ENCODE results near the gene GRHPR.

Gene GRHPR

GRCh38 chr9:37443566-37443965, 21.1 kb downstream of the GRHPR start:
- Histone ChIP-seq H3K27me3 (ENCODE audit: control insufficient read depth in 1 of 2, insufficient read depth in 2 of 2, low read length in 2 of 2) (no peaks in the 10 kb centered on the region), H3K27ac (ENCODE audit: low read depth, low read length) (no peak overlapping the region), H3K9ac (ENCODE audit: low read depth in 1 of 2, low read length in 2 of 2) (no peak overlapping the region), H3K36me3 (ENCODE audit: control insufficient read depth in 1 of 2, insufficient read depth in 2 of 2, low read length in 2 of 2) (peaks cover 7 to 43% of the 10 kb centered on the region in 2 donors), H3K9me3 (ENCODE audit: control insufficient read depth in 1 of 2, low read length in 2 of 2) (no peaks in the 10 kb centered on the region), H3K4me1 (ENCODE audit: control insufficient read depth in 1 of 2, insufficient read depth in 2 of 2, low read length in 2 of 2) (peaks cover 11 to 15% of the 10 kb centered on the region in 2 donors), H3K4me3 (ENCODE audit: low read depth in 1 of 2, low read length in 2 of 2) (no peak overlapping the region)

GRCh38 chr9:37444890-37445289, 22.4 kb downstream of the GRHPR start:
- H3K4me1 ChIP-seq (ENCODE audit: control insufficient read depth in 1 of 2, insufficient read depth in 2 of 2, low read length in 2 of 2), result peaks cover 11 to 13% of the 10 kb centered on the region in 2 donors
- H3K4me3 ChIP-seq (ENCODE audit: low read depth in 1 of 2, low read length in 2 of 2), result no peak overlapping the region
- H3K9ac ChIP-seq (ENCODE audit: low read depth in 1 of 2, low read length in 2 of 2), result no peak overlapping the region

GRCh38 chr9:37445832-37446231, 23.3 kb downstream of the GRHPR start:
- Histone ChIP-seq H3K27me3 (ENCODE audit: control insufficient read depth in 1 of 2, insufficient read depth in 2 of 2, low read length in 2 of 2) (no peaks in the 10 kb centered on the region), H3K27ac (ENCODE audit: low read depth, low read length) (no peak overlapping the region), H3K9me3 (ENCODE audit: control insufficient read depth in 1 of 2, low read length in 2 of 2) (no peaks in the 10 kb centered on the region), H3K4me3 (ENCODE audit: low read depth in 1 of 2, low read length in 2 of 2) (no peak overlapping the region), H3K4me1 (ENCODE audit: control insufficient read depth in 1 of 2, insufficient read depth in 2 of 2, low read length in 2 of 2) (peaks cover 11 to 13% of the 10 kb centered on the region in 2 donors), H3K36me3 (ENCODE audit: control insufficient read depth in 1 of 2, insufficient read depth in 2 of 2, low read length in 2 of 2) (peaks cover 4 to 27% of the 10 kb centered on the region in 2 donors), H3K9ac (ENCODE audit: low read depth in 1 of 2, low read length in 2 of 2) (no peak overlapping the region)

More at GRCh38 chr9:37444890-37445289, 22.4 kb downstream of the GRHPR start:
- peaks cover 7 to 36% of the 10 kb centered on the region in 2 donors for H3K36me3 ChIP-seq (ENCODE audit: control insufficient read depth in 1 of 2, insufficient read depth in 2 of 2, low read length in 2 of 2)
- H3K27ac ChIP-seq (ENCODE audit: low read depth, low read length), result no peak overlapping the region
- no peaks in the 10 kb centered on the region for H3K27me3 ChIP-seq (ENCODE audit: control insufficient read depth in 1 of 2, insufficient read depth in 2 of 2, low read length in 2 of 2)
- no peaks in the 10 kb centered on the region for H3K9me3 ChIP-seq (ENCODE audit: control insufficient read depth in 1 of 2, low read length in 2 of 2)

- Histone ChIP-seq H3K4me3 (ENCODE audit: low read depth in 1 of 2, low read length in 2 of 2) (no peak overlapping the region), H3K9me3 (ENCODE audit: control insufficient read depth in 1 of 2, low read length in 2 of 2) (no peaks in the 10 kb centered on the region), H3K9ac (ENCODE audit: low read depth in 1 of 2, low read length in 2 of 2) (no peak overlapping the region), H3K27me3 (ENCODE audit: control insufficient read depth in 1 of 2, insufficient read depth in 2 of 2, low read length in 2 of 2) (no peaks in the 10 kb centered on the region), H3K4me1 (ENCODE audit: control insufficient read depth in 1 of 2, insufficient read depth in 2 of 2, low read length in 2 of 2) (peaks cover 11 to 13% of the 10 kb centered on the region in 2 donors), H3K36me3 (ENCODE audit: control insufficient read depth in 1 of 2, insufficient read depth in 2 of 2, low read length in 2 of 2) (peaks cover 2 to 21% of the 10 kb centered on the region in 2 donors), H3K27ac (ENCODE audit: low read depth, low read length) (no peak overlapping the region)
Measured at GRCh38 chr9:37446401-37446800, 23.9 kb downstream of the GRHPR start.

- no peaks in the 10 kb centered on the region for H3K9me3 ChIP-seq (ENCODE audit: control insufficient read depth in 1 of 2, low read length in 2 of 2)
- H3K36me3 ChIP-seq (ENCODE audit: control insufficient read depth in 1 of 2, insufficient read depth in 2 of 2, low read length in 2 of 2), result peaks cover 0 to 14% of the 10 kb centered on the region in 2 donors
- H3K9ac ChIP-seq (ENCODE audit: low read depth in 1 of 2, low read length in 2 of 2), result no peak overlapping the region
- no peak overlapping the region for H3K4me3 ChIP-seq (ENCODE audit: low read depth in 1 of 2, low read length in 2 of 2)
- peaks cover 11 to 13% of the 10 kb centered on the region in 2 donors for H3K4me1 ChIP-seq (ENCODE audit: control insufficient read depth in 1 of 2, insufficient read depth in 2 of 2, low read length in 2 of 2)
- no peaks in the 10 kb centered on the region for H3K27me3 ChIP-seq (ENCODE audit: control insufficient read depth in 1 of 2, insufficient read depth in 2 of 2, low read length in 2 of 2)
- H3K27ac ChIP-seq (ENCODE audit: low read depth, low read length), result no peak overlapping the region
Measured at GRCh38 chr9:37447111-37447510, 24.6 kb downstream of the GRHPR start.

GRCh38 chr9:37449862-37450632, 27.6 kb downstream of the GRHPR start:
- H3K9me3 ChIP-seq (ENCODE audit: control insufficient read depth in 1 of 2, low read length in 2 of 2), result no peaks in the 10 kb centered on the region
- H3K9ac ChIP-seq (ENCODE audit: low read depth in 1 of 2, low read length in 2 of 2), result no peak overlapping the region
- H3K36me3 ChIP-seq (ENCODE audit: control insufficient read depth in 1 of 2, insufficient read depth in 2 of 2, low read length in 2 of 2), result peaks cover 0 to 7% of the 10 kb centered on the region in 2 donors
- H3K4me1 ChIP-seq (ENCODE audit: control insufficient read depth in 1 of 2, insufficient read depth in 2 of 2, low read length in 2 of 2), result peaks cover 13 to 20% of the 10 kb centered on the region in 2 donors
- H3K4me3 ChIP-seq (ENCODE audit: low read depth in 1 of 2, low read length in 2 of 2), result no peak overlapping the region
- H3K27ac ChIP-seq (ENCODE audit: low read depth, low read length), result no peak overlapping the region
- no peaks in the 10 kb centered on the region for H3K27me3 ChIP-seq (ENCODE audit: control insufficient read depth in 1 of 2, insufficient read depth in 2 of 2, low read length in 2 of 2)

GRCh38 chr9:37451628-37452027, 29.1 kb downstream of the GRHPR start:
- H3K4me1 ChIP-seq (ENCODE audit: control insufficient read depth in 1 of 2, insufficient read depth in 2 of 2, low read length in 2 of 2), result peaks cover 8 to 14% of the 10 kb centered on the region in 2 donors
- H3K27me3 ChIP-seq (ENCODE audit: control insufficient read depth in 1 of 2, insufficient read depth in 2 of 2, low read length in 2 of 2), result no peaks in the 10 kb centered on the region
- H3K4me3 ChIP-seq (ENCODE audit: low read depth in 1 of 2, low read length in 2 of 2), result no peak overlapping the region
- peaks cover 0 to 7% of the 10 kb centered on the region in 2 donors for H3K36me3 ChIP-seq (ENCODE audit: control insufficient read depth in 1 of 2, insufficient read depth in 2 of 2, low read length in 2 of 2)
- H3K9me3 ChIP-seq (ENCODE audit: control insufficient read depth in 1 of 2, low read length in 2 of 2), result no peaks in the 10 kb centered on the region
- no peak overlapping the region for H3K9ac ChIP-seq (ENCODE audit: low read depth in 1 of 2, low read length in 2 of 2)
- no peak overlapping the region for H3K27ac ChIP-seq (ENCODE audit: low read depth, low read length)

- H3K36me3 ChIP-seq (ENCODE audit: control insufficient read depth in 1 of 2, insufficient read depth in 2 of 2, low read length in 2 of 2), result peaks cover 0 to 7% of the 10 kb centered on the region in 2 donors
- H3K4me1 ChIP-seq (ENCODE audit: control insufficient read depth in 1 of 2, insufficient read depth in 2 of 2, low read length in 2 of 2), result peaks cover 8 to 12% of the 10 kb centered on the region in 2 donors
- H3K4me3 ChIP-seq (ENCODE audit: low read depth in 1 of 2, low read length in 2 of 2), result no peak overlapping the region
- H3K27me3 ChIP-seq (ENCODE audit: control insufficient read depth in 1 of 2, insufficient read depth in 2 of 2, low read length in 2 of 2), result no peaks in the 10 kb centered on the region
- no peak overlapping the region for H3K27ac ChIP-seq (ENCODE audit: low read depth, low read length)
- H3K9me3 ChIP-seq (ENCODE audit: control insufficient read depth in 1 of 2, low read length in 2 of 2), result no peaks in the 10 kb centered on the region
- no peak overlapping the region for H3K9ac ChIP-seq (ENCODE audit: low read depth in 1 of 2, low read length in 2 of 2)
Measured at GRCh38 chr9:37452611-37453010, 30.1 kb downstream of the GRHPR start.

GRCh38 chr9:37453827-37454226, 31.3 kb downstream of the GRHPR start:
- H3K27ac ChIP-seq (ENCODE audit: low read depth, low read length), result no peak overlapping the region
- peaks cover 0 to 7% of the 10 kb centered on the region in 2 donors for H3K36me3 ChIP-seq (ENCODE audit: control insufficient read depth in 1 of 2, insufficient read depth in 2 of 2, low read length in 2 of 2)
- H3K9ac ChIP-seq (ENCODE audit: low read depth in 1 of 2, low read length in 2 of 2), result no peak overlapping the region
- peak overlapping the region in 1 of 2 donors; percentile 9 for H3K4me3 ChIP-seq (ENCODE audit: low read depth in 1 of 2, low read length in 2 of 2)
- peaks cover 8 to 12% of the 10 kb centered on the region in 2 donors for H3K4me1 ChIP-seq (ENCODE audit: control insufficient read depth in 1 of 2, insufficient read depth in 2 of 2, low read length in 2 of 2)
- H3K27me3 ChIP-seq (ENCODE audit: control insufficient read depth in 1 of 2, insufficient read depth in 2 of 2, low read length in 2 of 2), result no peaks in the 10 kb centered on the region
- H3K9me3 ChIP-seq (ENCODE audit: control insufficient read depth in 1 of 2, low read length in 2 of 2), result no peaks in the 10 kb centered on the region

GRCh38 chr9:37454238-37454637, 31.7 kb downstream of the GRHPR start:
- no peak overlapping the region for H3K9ac ChIP-seq (ENCODE audit: low read depth in 1 of 2, low read length in 2 of 2)
- peaks cover 8 to 12% of the 10 kb centered on the region in 2 donors for H3K4me1 ChIP-seq (ENCODE audit: control insufficient read depth in 1 of 2, insufficient read depth in 2 of 2, low read length in 2 of 2)
- H3K9me3 ChIP-seq (ENCODE audit: control insufficient read depth in 1 of 2, low read length in 2 of 2), result no peaks in the 10 kb centered on the region
- H3K27me3 ChIP-seq (ENCODE audit: control insufficient read depth in 1 of 2, insufficient read depth in 2 of 2, low read length in 2 of 2), result no peaks in the 10 kb centered on the region
- peaks cover 0 to 4% of the 10 kb centered on the region in 2 donors for H3K36me3 ChIP-seq (ENCODE audit: control insufficient read depth in 1 of 2, insufficient read depth in 2 of 2, low read length in 2 of 2)
- H3K27ac ChIP-seq (ENCODE audit: low read depth, low read length), result no peak overlapping the region
- no peak overlapping the region for H3K4me3 ChIP-seq (ENCODE audit: low read depth in 1 of 2, low read length in 2 of 2)

All from duodenal mucosa (tissue), 2 donors.